HG03565 (cell line): ENCODE results near the gene HECTD1.
"Not testable (repeated sequence)": the region's sequence is repeated elsewhere in the genome, so short reads cannot be mapped to it uniquely, and the experiment has no call there.

ENCODE experiments used
- ATAC-seq: cut with Tn5 transposase; IDR thresholded peaks from one replicate; pipeline ENCODE4 v1.9.1; 2021; ENCODE audit warnings: mild to moderate bottlenecking, moderate library complexity; ENCODE audit not compliant: unreplicated experiment

The HECTD1 gene

GRCh38 chr14:31096255-31096654, 111.3 kb downstream of the HECTD1 start:
- ATAC-seq, result no peak

DNA sequence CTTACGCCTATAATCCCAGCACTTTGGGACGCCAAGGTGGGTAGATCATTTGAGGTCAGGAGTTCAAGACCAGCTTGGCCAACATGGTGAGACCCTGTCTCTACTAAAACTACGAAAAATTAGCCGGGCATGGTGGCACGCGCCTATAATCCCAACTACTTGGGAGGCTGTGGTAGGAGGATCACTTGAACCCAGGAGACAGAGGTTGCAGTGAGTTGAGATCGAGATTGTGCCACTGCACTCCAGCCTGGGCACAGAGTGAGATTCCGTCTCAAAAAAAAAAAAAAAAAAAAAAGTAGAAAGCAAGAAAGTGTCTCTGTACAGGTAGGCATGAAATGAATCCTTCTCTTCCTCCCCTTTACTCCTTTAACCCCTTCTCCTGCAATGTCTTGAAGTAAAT, 111.8 kb downstream of the HECTD1 start:
- not testable (repeated sequence) for ATAC-seq

DNA sequence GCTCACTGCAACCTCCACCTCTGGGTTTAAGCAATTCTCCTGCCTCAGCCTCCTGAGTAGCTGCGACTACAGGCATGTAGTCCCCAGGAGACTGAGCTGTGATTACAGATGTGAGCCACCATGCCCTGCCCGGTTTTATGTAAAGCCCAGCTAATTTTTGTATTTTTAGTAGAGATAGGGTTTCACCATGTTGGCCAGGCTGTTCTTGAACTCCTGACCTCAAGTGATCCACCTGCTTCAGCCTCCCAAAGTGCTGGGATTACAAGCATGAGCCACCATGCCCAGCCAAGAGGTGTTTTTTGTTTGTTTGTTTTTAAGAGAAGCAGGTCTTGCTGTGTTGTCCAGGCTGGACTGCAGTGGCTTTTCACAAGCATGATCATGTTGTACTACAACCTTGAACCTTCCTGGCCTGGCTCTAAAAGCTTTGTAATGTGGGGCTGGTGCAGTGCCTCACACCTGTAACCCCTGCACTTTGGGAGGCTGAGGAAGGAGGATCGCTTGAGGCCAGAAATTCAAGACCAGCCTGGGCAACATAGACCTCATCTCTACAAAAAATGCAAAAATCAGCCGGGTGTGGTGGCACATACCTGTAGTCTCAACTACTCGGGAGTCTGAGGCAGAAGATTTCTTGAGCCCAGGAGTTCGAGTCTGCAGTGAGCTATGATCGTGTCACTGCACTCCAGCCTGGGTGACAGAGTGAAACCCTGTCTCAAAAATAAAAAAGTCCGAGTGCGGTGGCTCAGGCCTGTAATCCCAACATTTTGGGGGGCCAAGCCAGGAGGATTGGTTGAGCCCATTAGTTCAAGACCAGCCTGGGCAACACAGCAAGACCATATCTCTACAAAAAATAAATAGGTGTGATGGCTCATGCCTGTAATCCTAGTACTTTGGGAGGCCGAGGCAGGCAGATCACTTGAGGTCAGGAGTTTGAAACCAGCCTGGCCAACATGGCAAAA, 113.4 kb downstream of the HECTD1 start:
- not testable (repeated sequence) for ATAC-seq

GRCh38 chr14:31092160-31092708, 115.4 kb downstream of the HECTD1 start:
- ATAC-seq, result no peak

- ATAC-seq, result no peak
Measured at GRCh38 chr14:31090883-31091764, 116.5 kb downstream of the HECTD1 start.

- not testable (repeated sequence) for ATAC-seq
Measured at GRCh38 chr14:31086466-31086865, 121.1 kb downstream of the HECTD1 start.

GRCh38 chr14:31085027-31085426, 122.6 kb downstream of the HECTD1 start:
- no peak for ATAC-seq

- no peak for ATAC-seq
Measured at GRCh38 chr14:31084385-31084784, 123.2 kb downstream of the HECTD1 start.

- no peak for ATAC-seq
Measured at GRCh38 chr14:31083781-31084180, 123.8 kb downstream of the HECTD1 start.

GRCh38 chr14:31080484-31080883, 127.1 kb downstream of the HECTD1 start:
- ATAC-seq, result no peak

DNA sequence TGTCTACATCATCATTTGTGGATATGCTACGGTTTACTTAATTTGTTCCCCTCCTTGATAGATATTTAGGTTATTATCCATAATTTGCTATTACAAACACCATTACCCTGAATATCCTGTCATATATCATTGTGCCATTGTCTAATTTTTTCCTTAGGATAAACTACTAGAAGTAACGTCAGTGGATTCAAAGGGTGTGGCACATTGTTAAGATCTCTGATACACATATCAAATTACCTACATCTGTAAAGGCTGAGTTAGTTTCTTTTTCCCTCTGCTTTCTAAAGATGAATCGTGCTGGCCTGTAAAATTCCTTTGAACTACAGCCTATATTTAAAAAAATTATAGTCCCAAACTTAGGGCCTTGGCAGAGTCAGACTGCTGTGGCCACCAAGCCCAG, 127.5 kb downstream of the HECTD1 start:
- no peak for ATAC-seq

GRCh38 chr14:31078766-31079165, 128.8 kb downstream of the HECTD1 start:
- no peak for ATAC-seq

GRCh38 chr14:31075144-31075543, 132.4 kb downstream of the HECTD1 start:
- ATAC-seq, result no peak

DNA sequence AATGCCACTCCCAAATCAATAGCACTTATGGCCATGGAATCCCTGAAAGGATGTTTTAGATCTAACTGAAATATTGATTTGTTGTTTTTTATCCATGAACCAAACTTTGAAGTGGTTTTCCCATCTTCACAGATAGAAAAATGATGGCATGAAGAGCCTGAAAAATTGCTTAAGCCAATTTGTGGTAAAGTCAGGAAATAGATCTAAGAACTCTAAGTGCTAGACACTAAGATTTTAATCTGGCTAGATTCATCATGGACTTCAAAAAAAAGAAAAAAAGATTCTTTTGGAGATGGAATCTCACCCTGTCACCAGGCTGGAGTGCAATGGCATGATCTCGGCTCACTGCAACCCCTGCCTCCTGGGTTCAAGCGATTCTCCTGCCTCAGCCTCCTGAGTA, 136.4 kb downstream of the HECTD1 start:
- ATAC-seq, result no peak

DNA sequence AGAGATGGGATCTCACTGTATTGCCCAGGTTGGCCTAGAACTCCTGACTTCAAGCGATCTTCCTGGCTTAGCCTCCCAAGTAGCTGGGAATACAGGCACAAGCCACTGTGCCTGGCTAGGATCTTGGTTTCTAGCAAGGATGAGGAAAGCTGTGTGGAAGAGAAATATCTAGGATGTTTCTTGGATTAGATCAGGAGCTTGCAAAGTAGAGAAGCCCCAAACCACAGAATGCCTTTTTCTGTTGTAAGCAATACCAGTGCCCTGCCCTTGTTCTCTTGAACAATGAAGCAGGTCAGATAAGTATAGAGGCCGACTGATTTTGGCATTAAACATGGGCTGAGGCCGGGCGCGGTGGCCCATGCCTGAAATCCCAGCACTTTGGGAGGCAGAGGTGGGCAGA, 137.2 kb downstream of the HECTD1 start:
- no peak for ATAC-seq

DNA sequence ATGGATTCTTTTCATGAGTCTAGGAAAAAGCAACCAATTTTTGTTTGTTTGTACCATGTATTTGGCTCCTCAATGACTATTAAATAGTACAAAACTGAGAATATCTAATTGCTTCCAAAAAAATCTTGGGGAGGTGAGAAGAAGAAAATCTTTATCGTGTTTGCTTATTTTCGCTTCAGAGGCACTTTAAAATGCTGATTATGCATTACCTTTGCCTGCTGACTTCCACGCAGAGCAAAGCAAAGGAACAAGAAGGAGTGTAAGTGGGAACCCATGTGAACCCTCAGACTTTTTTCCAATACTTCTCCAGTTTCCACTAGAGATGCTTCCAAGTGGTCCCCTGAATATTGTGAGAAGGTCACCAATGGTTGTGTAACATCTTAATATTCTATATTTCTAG, 138.2 kb downstream of the HECTD1 start:
- ATAC-seq, result no peak

GRCh38 chr14:31068235-31068634, 139.4 kb downstream of the HECTD1 start:
- ATAC-seq, result no peak

GRCh38 chr14:31062908-31063307, 144.7 kb downstream of the HECTD1 start:
- ATAC-seq, result not testable (repeated sequence)

- no peak for ATAC-seq
Measured at GRCh38 chr14:31060253-31060875, 147.2 kb downstream of the HECTD1 start.

DNA sequence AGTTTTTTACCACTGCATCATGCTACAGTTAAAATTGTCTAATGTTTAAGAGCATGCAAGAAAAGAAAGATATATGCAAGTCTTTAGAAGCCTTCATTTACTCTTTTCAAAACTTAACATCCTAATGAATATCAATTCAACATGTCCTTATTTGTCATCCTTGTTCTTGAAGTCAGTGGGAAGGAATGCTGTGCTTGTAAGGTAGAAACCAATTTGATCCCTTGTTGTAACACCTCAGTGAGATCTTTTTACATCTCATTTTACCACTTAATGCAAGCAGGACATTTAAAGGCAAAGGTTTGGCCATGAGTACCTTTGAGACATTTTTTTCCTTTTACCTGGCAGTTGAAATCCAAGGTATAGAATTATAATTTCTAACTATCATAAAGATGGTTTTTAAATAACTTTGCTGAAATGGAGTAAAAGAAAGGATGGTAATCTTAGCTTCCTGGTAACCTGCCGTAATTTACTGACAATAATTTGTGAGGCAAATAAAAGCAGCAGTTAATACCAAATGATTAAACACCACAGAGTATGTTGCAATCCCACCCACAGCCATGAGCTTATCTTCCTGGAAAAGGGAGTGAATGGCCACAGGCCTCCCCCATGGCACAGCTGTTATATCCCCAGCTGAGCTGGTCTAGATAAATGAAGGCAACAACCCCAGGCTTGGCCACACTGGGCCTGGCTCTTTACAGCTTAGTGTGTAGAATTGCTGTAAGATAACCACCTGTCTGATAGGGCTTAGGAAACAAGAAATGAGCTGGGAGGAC, 148.3 kb downstream of the HECTD1 start:
- no peak for ATAC-seq
